ENCODE results near the gene SLC44A2.

Gene SLC44A2

DNA sequence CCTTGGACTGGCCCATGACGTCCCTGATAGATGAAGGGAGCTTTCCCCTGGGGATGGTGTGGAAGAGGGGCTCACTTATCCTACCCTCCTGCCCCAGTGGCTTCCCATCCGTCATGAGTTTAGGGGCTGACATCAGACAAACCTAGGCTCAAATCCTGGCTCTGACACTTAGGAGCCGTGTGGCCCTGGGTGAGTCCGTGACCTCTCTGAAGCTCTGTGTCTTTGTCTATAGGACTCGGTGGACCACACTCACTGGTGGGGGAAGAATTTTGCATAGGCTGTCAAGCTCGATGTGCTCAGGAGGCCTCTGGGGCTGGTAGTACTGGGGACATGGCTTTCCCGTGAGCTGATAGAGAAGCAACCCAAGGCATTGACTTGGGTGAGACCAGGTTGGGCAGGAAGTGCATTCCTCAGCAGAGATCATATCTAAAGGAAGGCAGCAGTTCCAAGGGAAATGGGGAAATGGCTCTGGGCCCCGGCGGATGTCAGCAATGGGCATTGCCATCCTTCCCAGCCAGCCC is 20.8 kb upstream of the SLC44A2 start:
- peak overlapping the region; percentile 82 for H3K9ac ChIP-seq (ENCODE audit: low read length)
- no peaks in the 10 kb centered on the region for H3K36me3 ChIP-seq (ENCODE audit: low read length)
- H3K9me2 ChIP-seq (replicated peaks; ENCODE audit: insufficient read depth, low read length), result no peaks in the 10 kb centered on the region
- H3K9me3 ChIP-seq (ENCODE audit: insufficient read depth, low read length), result no peaks in the 10 kb centered on the region
- H3K27me3 ChIP-seq (ENCODE audit: low read length), result no peaks in the 10 kb centered on the region
- H3K4me3 ChIP-seq (ENCODE audit: insufficient read depth, low read length, poor library complexity, severe bottlenecking), result no peak overlapping the region
- no peaks in the 10 kb centered on the region for H4K20me1 ChIP-seq (ENCODE audit: low read depth, low read length)
- no peak overlapping the region for H2AFZ ChIP-seq (ENCODE audit: low read depth, low read length, severe bottlenecking)
- peaks cover 16% of the 10 kb centered on the region for H3F3A ChIP-seq (ENCODE audit: insufficient read depth)
- H3K4me2 ChIP-seq (ENCODE audit: low read depth, low read length, poor library complexity, severe bottlenecking), result peak overlapping the region; percentile 74
- peaks cover 8% of the 10 kb centered on the region; the same call in 1 of the 2 replicates for H3K79me2 ChIP-seq (ENCODE audit: insufficient read depth, low read length)
- TF ChIP-seq, protein P1, sequence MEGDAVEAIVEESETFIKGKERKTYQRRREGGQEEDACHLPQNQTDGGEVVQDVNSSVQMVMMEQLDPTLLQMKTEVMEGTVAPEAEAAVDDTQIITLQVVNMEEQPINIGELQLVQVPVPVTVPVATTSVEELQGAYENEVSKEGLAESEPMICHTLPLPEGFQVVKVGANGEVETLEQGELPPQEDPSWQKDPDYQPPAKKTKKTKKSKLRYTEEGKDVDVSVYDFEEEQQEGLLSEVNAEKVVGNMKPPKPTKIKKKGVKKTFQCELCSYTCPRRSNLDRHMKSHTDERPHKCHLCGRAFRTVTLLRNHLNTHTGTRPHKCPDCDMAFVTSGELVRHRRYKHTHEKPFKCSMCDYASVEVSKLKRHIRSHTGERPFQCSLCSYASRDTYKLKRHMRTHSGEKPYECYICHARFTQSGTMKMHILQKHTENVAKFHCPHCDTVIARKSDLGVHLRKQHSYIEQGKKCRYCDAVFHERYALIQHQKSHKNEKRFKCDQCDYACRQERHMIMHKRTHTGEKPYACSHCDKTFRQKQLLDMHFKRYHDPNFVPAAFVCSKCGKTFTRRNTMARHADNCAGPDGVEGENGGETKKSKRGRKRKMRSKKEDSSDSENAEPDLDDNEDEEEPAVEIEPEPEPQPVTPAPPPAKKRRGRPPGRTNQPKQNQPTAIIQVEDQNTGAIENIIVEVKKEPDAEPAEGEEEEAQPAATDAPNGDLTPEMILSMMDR (IDR thresholded peaks at IDR 0.05; ENCODE audit: insufficient read depth, low read length, poor library complexity, severe bottlenecking), result no peak
- TF ChIP-seq EZH2phosphoT487 (conservative IDR thresholded peaks at IDR 0.05; ENCODE audit: low read length), result no peak
- peak overlapping the region; percentile 88 for H3K27ac ChIP-seq (ENCODE audit: low read depth, low read length)

DNA sequence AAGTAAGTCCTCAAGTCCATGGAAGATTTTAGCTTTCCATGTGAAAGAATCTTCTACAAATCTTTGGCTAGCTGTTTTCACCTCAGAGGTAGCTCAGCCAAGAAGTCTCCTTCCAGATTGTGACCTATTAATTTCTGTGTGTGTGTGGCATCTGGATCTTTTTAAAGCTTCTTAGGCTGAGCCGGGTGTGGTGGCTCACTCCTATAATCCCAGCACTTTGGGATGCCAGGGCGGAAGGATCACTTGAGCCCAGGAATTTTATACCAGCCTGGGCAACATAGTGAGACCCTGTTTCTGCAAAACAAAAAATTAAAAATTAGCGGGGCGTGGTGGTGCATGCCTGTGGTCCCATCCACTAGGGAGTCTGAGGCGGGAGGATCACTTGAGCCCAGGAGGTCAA is 13.4 kb upstream of the SLC44A2 start:
- Histone ChIP-seq H3F3A (ENCODE audit: insufficient read depth) (no peaks in the 10 kb centered on the region), H4K20me1 (ENCODE audit: low read depth, low read length) (no peaks in the 10 kb centered on the region), H3K9ac (ENCODE audit: low read length) (no peak overlapping the region), H3K79me2 (ENCODE audit: insufficient read depth, low read length) (peaks cover 15% of the 10 kb centered on the region), H3K27me3 (ENCODE audit: low read length) (no peaks in the 10 kb centered on the region), H3K9me2 (replicated peaks; ENCODE audit: insufficient read depth, low read length) (no peaks in the 10 kb centered on the region), H3K9me3 (ENCODE audit: insufficient read depth, low read length) (no peaks in the 10 kb centered on the region), H3K4me3 (ENCODE audit: insufficient read depth, low read length, poor library complexity, severe bottlenecking) (no peak overlapping the region), H3K36me3 (ENCODE audit: low read length) (no peaks in the 10 kb centered on the region), H3K4me2 (ENCODE audit: low read depth, low read length, poor library complexity, severe bottlenecking) (no peak overlapping the region), H3K27ac (ENCODE audit: low read depth, low read length) (no peak overlapping the region), H2AFZ (ENCODE audit: low read depth, low read length, severe bottlenecking) (no peak overlapping the region)
- TF ChIP-seq EZH2phosphoT487 (conservative IDR thresholded peaks at IDR 0.05; ENCODE audit: low read length), result no peak
- TF ChIP-seq, protein P1 (IDR thresholded peaks at IDR 0.05; ENCODE audit: insufficient read depth, low read length, poor library complexity, severe bottlenecking), result no peak

DNA sequence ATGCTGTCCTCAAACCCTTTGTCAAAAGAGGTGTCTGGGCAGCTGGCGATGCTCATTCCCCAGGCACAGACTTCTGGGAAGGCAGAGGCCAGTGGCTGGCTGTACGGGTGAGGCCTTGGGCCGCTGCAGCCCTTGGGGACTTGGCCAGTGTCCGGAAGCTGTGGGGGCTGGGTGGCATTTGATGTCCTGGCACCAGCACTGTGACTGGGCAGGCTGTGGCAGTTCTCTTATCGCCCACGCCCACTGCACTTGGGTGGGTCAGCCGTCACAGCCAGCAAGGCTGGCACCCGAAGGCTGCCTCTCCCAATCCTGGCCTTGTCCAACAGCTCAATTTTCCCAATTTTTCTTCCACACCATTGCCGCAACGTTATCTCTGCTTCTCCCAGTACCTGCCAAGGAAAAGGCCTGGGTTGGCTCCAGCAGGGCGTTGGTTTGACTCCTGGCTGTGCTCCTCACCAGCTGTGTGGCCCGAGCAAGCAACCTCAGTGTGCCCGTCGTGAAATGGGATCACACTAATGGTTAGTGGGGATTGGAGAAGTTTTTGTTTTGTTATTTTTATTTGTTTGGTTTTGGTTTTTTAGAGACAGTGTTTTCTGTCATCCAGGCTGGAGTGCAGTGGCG is 12.7 kb upstream of the SLC44A2 start:
- no peaks in the 10 kb centered on the region for H3F3A ChIP-seq (ENCODE audit: insufficient read depth)
- H3K79me2 ChIP-seq (ENCODE audit: insufficient read depth, low read length), result peaks cover 15% of the 10 kb centered on the region
- no peaks in the 10 kb centered on the region for H3K9me3 ChIP-seq (ENCODE audit: insufficient read depth, low read length)
- no peaks in the 10 kb centered on the region for H4K20me1 ChIP-seq (ENCODE audit: low read depth, low read length)
- H3K27me3 ChIP-seq (ENCODE audit: low read length), result no peaks in the 10 kb centered on the region
- H3K4me2 ChIP-seq (ENCODE audit: low read depth, low read length, poor library complexity, severe bottlenecking), result no peak overlapping the region
- no peak overlapping the region for H3K9ac ChIP-seq (ENCODE audit: low read length)
- H3K9me2 ChIP-seq (replicated peaks; ENCODE audit: insufficient read depth, low read length), result no peaks in the 10 kb centered on the region
- TF ChIP-seq EZH2phosphoT487 (conservative IDR thresholded peaks at IDR 0.05; ENCODE audit: low read length), result no peak
- TF ChIP-seq, protein P1 (IDR thresholded peaks at IDR 0.05; ENCODE audit: insufficient read depth, low read length, poor library complexity, severe bottlenecking), result no peak
- no peaks in the 10 kb centered on the region for H3K36me3 ChIP-seq (ENCODE audit: low read length)
- no peak overlapping the region for H3K4me3 ChIP-seq (ENCODE audit: insufficient read depth, low read length, poor library complexity, severe bottlenecking)
- H2AFZ ChIP-seq (ENCODE audit: low read depth, low read length, severe bottlenecking), result no peak overlapping the region
- H3K27ac ChIP-seq (ENCODE audit: low read depth, low read length), result no peak overlapping the region

All from SU-DHL-6 (cell line).